Measurements from ENCODE around the gene ZNF530.

ZNF530 gene

GRCh38 chr19:57615346-57615745 is 15.7 kb downstream of the ZNF530 start:
- no peak for DNase-seq

- DNase-seq = no peak
Observed at GRCh38 chr19:57620673-57621348, 21.1 kb downstream of the ZNF530 start.

- no peak for DNase-seq
Observed at GRCh38 chr19:57623091-57623490, 23.4 kb downstream of the ZNF530 start.

- DNase-seq = peak; percentile 97
Observed at GRCh38 chr19:57632987-57633831, 33.5 kb downstream of the ZNF530 start, which contains the start of gene ZNF211. Gene ZNF211 (plus strand): TSS chr19:57633168. CDS start chr19:57633347, 179 bp downstream.

GRCh38 chr19:57633832-57634131 is 34.1 kb downstream of the ZNF530 start:
- no peak for DNase-seq

- DNase-seq = no peak
Observed at GRCh38 chr19:57637379-57637778, 37.7 kb downstream of the ZNF530 start.

GRCh38 chr19:57641715-57642234 is 42.1 kb downstream of the ZNF530 start:
- no peak for DNase-seq

- no peak for DNase-seq
Observed at GRCh38 chr19:57642396-57643046, 42.8 kb downstream of the ZNF530 start.

- DNase-seq = no peak
Observed at GRCh38 chr19:57643734-57644133, 44.0 kb downstream of the ZNF530 start.

GRCh38 chr19:57648331-57649003 is 48.8 kb downstream of the ZNF530 start:
- DNase-seq = peak; percentile 60

- peak; percentile 66 for DNase-seq
Observed at GRCh38 chr19:57651654-57651996, 51.9 kb downstream of the ZNF530 start.

- no peak for DNase-seq
Observed at GRCh38 chr19:57653689-57654088, 54.0 kb downstream of the ZNF530 start.

- no peak for DNase-seq
Observed at GRCh38 chr19:57655443-57655842, 55.8 kb downstream of the ZNF530 start.

- no peak for DNase-seq
Observed at GRCh38 chr19:57656346-57656745, 56.7 kb downstream of the ZNF530 start.
